GM18861 (cell line): ENCODE measurements around the gene ADAMTS17.

Experiments
- ATAC-seq: cut with Tn5 transposase; IDR thresholded peaks from one replicate; pipeline ENCODE4 v1.9.1; 2021; ENCODE audit not compliant: unreplicated experiment

ADAMTS17 gene

GRCh38 chr15:100202309-100202960 is 139.3 kb downstream of the ADAMTS17 start:
- ATAC-seq = peak; percentile 5

- peak; percentile 67 for ATAC-seq
These were observed 140.1 kb downstream of the ADAMTS17 start for GRCh38 chr15:100201376-100202280.

- ATAC-seq = no peak
These were observed 141.4 kb downstream of the ADAMTS17 start for GRCh38 chr15:100200287-100200880.

GRCh38 chr15:100199711-100200286 is 142.0 kb downstream of the ADAMTS17 start:
- no peak for ATAC-seq

- ATAC-seq = no peak
These were observed 143.3 kb downstream of the ADAMTS17 start for GRCh38 chr15:100198442-100198841.

GRCh38 chr15:100196326-100197058 is 145.3 kb downstream of the ADAMTS17 start:
- no peak for ATAC-seq

GRCh38 chr15:100194996-100195395 is 146.8 kb downstream of the ADAMTS17 start:
- ATAC-seq = no peak

- no peak for ATAC-seq
These were observed 148.4 kb downstream of the ADAMTS17 start for GRCh38 chr15:100193277-100193860.

- no peak for ATAC-seq
These were observed 149.4 kb downstream of the ADAMTS17 start for GRCh38 chr15:100192097-100193080.

- ATAC-seq = peak; percentile 83
These were observed 150.6 kb downstream of the ADAMTS17 start for GRCh38 chr15:100191161-100191560.

- no peak for ATAC-seq
These were observed 151.1 kb downstream of the ADAMTS17 start for GRCh38 chr15:100190675-100191074.

GRCh38 chr15:100189849-100190248 is 151.9 kb downstream of the ADAMTS17 start:
- no peak for ATAC-seq

- no peak for ATAC-seq
These were observed 152.5 kb downstream of the ADAMTS17 start for GRCh38 chr15:100189319-100189718.

GRCh38 chr15:100187677-100188076 is 154.1 kb downstream of the ADAMTS17 start:
- no peak for ATAC-seq

GRCh38 chr15:100186960-100187359 is 154.8 kb downstream of the ADAMTS17 start:
- ATAC-seq = no peak

- no peak for ATAC-seq
These were observed 155.4 kb downstream of the ADAMTS17 start for GRCh38 chr15:100186366-100186765.

- ATAC-seq = no peak
These were observed 157.8 kb downstream of the ADAMTS17 start for GRCh38 chr15:100183921-100184495.

- ATAC-seq = no peak
These were observed 160.9 kb downstream of the ADAMTS17 start for GRCh38 chr15:100180921-100181320.
